GM12865 (cell line): ENCODE measurements around the gene UMPS.
"Not testable (repeated sequence)": the region's sequence is repeated elsewhere in the genome, so short reads cannot be mapped to it uniquely, and the experiment has no call there.

Experiments
- DNase-seq: peaks from one replicate; pipeline ENCODE4 v3.0.0; 2010; ENCODE audit warnings: low read depth
- H3K4me3 ChIP-seq: 2 replicates; pipeline ENCODE4 v1.5.1; 2011; ENCODE audit warnings: mild to moderate bottlenecking, low read depth, low read length, control low read depth
- CTCF ChIP-seq: IDR thresholded peaks from 2 replicates; pipeline ENCODE4 v1.5.1; 2011; ENCODE audit warnings: low read length, control low read depth, low read depth, inconsistent platforms; ENCODE audit not compliant: insufficient read depth; ENCODE audit errors: missing control alignments

Gene UMPS

GRCh38 chr3:124783696-124784095 lies 53.4 kb downstream of the UMPS start:
- TF ChIP-seq CTCF, result no peak
- no peak for DNase-seq
- no peak overlapping the region for H3K4me3 ChIP-seq

GRCh38 chr3:124784686-124785382 lies 54.6 kb downstream of the UMPS start:
- peak; percentile 86 for DNase-seq
- H3K4me3 ChIP-seq, result no peak overlapping the region
- no peak for TF ChIP-seq CTCF

- no peak overlapping the region for H3K4me3 ChIP-seq
- DNase-seq, result no peak
- TF ChIP-seq CTCF, result no peak
Measured at GRCh38 chr3:124785973-124786372, 55.7 kb downstream of the UMPS start.

DNA sequence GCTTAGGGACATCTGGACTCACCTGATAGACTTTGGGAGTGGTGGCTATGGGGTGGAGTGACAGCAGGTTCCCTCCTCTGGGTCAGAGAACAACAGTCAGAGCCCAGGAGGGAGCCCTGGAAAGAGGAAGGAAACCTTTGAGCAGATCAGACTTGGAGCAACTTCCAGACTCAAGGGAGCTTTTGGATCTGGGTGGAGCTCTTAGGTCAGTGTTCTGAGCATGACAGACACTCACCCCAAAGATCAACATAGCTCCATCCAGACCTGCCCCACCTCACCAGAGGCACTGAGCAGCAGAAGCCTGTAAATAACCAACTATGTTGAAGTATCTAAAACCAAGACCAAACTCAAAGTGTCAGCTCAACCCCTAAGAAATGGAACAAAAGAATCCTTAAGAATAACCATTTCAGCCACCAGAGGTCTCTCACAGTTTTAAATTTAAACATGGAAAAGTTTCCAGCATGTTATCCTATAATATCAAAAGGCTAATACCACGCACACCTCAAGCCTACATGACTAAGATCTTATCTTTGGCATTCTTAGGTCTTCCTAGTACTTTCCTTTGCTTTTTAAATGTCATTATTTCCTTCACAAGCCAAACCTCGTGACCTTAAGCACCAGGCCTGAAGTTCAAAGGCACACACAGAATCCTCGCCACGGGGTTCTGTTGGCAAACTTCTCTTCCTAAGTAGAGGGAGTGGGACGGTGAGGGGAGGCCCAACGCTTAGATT lies 56.4 kb downstream of the UMPS start:
- no peak for TF ChIP-seq CTCF
- no peak overlapping the region for H3K4me3 ChIP-seq
- DNase-seq, result no peak

DNA sequence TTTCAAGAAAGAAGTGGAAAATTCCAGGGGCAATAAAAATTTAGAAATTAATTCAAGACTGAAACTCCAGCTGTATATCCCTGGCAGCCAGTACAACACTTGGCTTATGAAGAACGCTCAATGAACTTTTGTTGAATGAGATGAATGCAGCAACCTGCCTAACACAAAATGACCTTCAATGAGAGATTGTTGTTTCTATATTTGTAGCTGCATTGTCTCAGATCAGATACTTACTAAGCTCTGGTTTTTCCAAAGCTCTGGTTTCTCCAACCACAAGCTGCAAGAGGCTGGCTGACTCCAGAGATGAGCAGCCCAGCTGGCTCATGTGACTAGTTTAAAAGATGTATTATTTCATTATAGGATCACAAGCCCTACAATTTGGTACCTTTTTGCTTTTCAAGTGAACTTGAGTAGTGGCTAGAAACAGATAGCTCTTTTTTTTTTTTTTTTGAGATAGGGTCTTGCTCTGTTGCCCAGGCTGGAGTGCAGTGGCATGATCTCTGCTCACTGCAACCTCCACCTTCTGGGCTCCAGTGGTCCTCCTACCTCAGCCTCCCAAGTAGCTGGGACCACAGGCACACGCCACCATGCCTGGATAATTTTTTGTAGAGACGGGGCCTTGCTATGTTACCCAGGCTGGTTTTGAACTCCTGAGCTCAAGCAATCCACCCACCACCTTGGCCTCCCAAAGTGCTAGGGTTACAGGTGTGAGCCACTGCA lies 57.4 kb downstream of the UMPS start:
- no peak overlapping the region for H3K4me3 ChIP-seq
- no peak for DNase-seq

DNA sequence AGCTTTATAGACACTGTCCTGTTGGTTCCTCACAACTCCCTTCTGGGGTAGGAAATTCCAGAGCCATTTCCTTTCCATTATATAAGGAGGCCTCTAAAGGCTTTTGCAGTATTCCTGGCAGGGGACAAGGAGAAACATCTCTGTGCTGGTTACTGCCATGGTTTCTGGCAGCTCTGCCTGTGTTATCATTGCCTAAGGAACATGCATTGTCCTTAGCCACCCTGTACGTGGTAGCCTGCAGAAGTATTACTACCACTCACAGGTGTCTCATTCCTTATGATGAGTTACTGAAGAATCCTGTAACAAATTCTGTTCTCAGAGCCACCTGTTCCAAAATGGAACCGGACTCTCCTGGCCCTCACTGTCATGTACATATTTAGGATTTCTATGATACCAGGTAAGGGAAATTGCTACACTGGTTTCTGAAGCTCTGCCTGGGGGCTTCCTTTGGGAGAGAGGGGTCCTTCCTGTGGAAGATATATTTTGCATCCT lies 58.0 kb downstream of the UMPS start:
- H3K4me3 ChIP-seq, result no peak overlapping the region
- DNase-seq, result no peak
- no peak for TF ChIP-seq CTCF

More for the DNA sequence above, 57.4 kb downstream of the UMPS start:
- TF ChIP-seq CTCF, result no peak

- not testable (repeated sequence) for DNase-seq
Measured at GRCh38 chr3:124789103-124789502, 58.9 kb downstream of the UMPS start.

More at GRCh38 chr3:124789103-124789502, 58.9 kb downstream of the UMPS start:
- H3K4me3 ChIP-seq, result not testable (repeated sequence)
